Stimulated activated CD8-positive, alpha-beta memory T cell treated with anti-CD3 and anti-CD28 coated beads, Interleukin-2, amount 100 ng/mL, for 48 hours (primary cell): ENCODE data around the gene PICK1.

Experiments used
- DNase-seq, 2 donors: peaks; one replicate each; pipeline ENCODE4 v3.0.0-alpha.2; 2020; ENCODE audit warnings: low read depth in 2 of 2

The PICK1 gene

DNA sequence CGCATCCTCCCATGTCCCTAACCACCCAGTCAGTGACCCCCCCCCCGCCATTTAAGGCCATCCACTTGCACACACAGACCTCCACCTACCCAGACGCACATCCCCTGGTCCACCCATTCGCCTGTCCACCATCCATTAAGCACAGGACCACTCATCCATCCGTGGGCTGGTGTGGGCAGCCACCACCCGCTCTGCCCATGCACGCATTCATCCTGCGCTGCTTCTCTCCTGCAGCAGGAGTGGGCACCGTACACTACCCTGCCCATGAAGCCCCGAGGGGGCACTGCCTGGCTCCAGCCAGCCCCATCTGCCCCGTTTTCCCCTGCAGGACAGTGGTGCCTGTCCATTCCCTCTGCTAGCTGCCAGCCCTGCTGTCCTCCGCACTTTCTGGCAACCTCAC, 30.7 kb downstream of the PICK1 start:
- no peak for DNase-seq

- no peak for DNase-seq
Observed at GRCh38 chr22:38088629-38089473, 31.6 kb downstream of the PICK1 start.

- no peak for DNase-seq
Observed at GRCh38 chr22:38089474-38089851, 32.3 kb downstream of the PICK1 start.

GRCh38 chr22:38097058-38097457, 39.9 kb downstream of the PICK1 start:
- no peak for DNase-seq

- DNase-seq = no peak
Observed at GRCh38 chr22:38097557-38098409, 40.6 kb downstream of the PICK1 start.

DNA sequence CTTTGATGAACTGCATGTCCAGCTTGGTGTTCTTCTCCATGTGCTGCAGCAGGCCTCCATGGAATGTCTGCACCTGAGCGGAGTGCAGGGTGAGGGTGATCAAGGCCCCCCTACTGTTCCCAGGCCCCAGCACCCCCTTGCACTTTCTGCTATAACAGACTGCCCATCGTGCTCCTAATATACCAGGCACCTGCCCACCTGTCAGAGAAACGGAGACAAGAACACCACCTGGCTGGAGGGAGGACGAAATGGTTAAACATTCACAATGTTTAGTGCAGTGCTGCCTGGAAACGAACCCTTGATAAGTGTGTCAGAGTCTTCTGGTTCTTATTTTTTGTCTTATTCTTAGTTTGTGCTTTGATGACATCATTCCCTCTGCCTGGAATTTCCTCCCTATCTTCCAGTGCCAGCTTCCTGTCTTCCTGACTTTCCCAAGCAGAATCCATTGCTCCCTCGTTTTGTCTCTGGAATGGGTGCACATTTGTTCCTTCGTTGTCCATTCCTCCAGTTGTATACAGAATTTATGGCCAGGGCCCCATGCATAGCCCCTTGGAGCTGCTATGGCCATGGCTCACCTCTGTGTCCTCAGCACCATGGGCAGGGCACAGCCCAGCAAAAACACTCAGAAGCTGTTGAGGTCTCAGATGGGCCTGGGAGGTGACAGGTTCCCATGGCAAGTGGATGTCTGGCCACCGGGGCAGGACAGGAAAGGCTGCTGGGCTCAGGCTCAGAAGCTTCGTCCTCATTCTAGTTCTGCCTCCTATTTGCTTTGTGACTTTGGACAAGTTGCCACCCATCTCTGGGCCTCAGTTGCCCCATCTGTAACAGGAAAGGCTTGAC, 41.4 kb downstream of the PICK1 start:
- no peak for DNase-seq

DNA sequence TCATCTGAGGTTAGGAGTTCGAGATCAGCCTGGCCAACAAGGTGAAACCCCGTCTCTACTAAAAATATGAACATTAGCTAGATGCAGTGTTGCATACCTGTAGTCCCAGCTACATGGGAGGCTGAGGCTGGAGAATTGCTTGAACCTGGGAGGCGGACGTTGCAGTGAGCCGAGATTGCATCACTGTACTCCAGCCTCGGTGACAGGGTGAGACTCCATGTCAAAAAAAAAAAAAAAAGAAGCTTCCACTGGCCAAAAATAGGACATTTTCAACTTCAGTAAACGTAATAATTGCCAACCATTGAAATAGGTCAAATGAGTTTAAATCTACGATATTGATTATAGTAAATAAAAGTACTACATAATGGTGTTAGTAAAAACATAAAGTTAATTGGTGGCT, 46.4 kb downstream of the PICK1 start:
- DNase-seq = no peak

DNA sequence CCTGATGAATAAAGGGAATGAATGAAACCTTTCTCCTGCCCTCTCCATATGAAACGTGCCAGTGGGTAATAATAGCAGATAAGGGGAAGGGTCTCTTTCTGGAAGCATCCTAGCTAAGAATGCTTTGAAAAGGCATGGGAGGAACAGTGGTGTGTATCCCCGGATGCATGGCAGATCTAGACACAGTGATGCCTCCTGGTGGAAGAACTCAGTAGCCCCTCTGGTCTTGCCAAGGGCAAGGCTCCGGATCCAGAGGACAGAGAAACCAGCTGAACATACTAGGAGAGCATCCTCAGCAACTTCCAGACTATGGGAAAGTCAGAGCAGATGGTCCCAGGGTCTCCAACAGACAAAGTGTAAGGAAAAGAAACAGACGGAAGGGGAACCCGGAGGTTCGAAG, 46.9 kb downstream of the PICK1 start:
- DNase-seq = no peak

GRCh38 chr22:38106814-38107578, 49.8 kb downstream of the PICK1 start:
- no peak for DNase-seq

DNA sequence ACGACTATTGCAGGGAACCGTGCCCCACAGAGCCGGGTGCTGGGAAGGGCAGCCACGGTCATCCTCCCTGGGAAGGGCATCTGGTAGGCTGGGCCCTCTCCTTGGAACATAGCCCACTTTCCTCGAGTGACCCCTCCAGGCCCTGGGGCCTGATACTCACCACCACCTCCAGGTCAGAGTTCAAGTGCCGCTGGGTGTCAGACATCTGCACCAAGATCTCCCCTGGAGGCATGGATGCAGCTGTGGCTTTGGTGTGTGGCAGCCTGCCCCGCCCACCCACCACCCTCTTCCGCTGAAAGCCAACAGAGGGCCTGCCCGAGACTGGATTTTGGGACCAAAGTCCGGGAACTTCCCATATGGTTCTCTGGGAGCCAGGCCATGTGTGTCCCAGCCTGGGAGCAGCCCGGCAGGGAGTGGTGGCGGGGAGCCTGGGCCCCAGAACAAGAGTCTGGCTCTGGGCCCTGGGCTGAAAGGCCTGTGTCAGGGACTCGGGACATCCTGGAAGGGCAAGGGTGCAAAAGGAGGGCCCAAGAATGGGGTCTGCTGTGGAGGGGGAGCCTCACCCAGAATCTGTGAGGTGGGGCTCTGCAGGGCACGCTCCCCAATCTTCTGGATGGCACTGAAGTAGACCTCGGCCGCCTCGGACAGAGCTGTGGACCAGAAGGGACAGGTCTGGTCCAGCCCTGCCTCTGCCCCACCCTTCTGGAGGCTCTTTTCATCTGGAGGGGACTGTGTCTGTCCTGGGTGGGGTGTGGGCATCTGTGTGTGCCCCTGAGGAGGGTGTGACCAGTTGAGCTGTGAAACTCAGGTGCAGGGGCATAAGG, 50.7 kb downstream of the PICK1 start:
- DNase-seq = no peak

DNA sequence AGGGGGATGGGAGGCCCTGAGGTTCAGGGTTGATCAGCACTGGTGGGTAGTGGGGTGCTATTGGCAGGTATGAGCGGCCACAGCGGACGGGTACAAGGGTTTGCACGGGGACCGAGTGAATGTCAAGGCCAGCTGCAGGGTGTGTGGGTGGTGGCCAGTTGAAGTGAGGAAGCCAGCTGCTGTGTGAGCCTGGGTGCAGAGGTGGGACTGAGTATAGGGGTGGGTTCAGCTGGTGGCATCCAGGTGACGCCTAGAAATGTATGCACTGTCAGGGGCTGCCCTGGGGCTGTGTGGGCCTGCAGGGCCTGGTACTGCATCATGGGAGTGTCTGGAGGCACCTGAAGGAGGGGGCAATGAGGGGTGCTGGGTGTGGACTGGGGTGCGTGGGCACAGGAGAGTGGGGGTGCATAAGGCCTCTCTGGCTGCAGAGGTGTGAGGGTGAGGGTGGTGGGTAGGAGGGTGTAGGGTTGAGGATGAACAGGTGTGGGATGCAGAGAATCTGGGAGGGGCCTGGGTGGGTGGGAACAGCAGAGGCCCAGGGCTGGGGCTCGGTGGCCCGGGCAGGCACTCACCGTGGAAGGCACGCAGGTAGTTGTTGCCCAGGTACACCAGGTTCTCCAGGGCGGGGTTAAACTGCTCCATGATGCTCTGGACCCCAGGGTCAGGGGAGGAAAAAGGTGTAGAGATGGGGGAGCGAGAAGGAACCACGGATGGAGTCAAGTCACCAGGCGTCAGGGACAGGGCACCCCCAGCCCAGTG, 51.5 kb downstream of the PICK1 start:
- no peak for DNase-seq

DNA sequence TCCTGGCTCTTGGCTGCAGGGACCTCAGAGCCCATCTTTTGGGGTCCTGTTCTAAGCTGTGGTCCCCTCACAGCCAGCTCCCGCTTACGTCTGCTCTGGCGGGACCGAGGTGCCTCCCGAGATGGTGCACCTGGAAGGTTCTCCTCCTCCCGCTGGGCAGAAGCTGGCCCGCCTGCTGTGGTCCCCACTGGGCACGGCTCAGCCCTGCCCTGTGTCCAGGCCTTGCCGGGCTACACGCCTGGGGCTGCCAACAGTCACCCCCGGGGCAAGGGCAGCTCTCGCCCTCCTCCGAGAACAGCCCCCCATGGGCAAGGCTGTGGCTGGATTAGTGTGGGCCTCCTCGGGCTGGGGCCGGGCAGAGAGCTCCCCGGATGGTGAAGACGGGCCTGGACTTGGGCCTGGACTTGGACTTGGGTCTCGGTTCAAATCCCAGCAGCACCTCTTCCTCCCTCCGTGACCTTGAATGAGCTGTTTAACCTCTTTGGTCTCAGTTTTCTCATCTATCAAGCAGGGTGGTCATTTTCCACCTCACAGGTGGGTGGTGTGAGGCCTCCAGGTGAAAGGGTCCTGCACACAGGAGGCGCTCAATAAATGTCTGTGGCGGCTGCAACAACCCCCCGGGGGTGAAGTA, 52.3 kb downstream of the PICK1 start:
- DNase-seq = no peak

- DNase-seq = no peak
Observed at GRCh38 chr22:38110008-38110862, 53.0 kb downstream of the PICK1 start, which contains the start of gene BAIAP2L2. Gene BAIAP2L2, minus strand, starts transcription at chr22:38110684. Its CDS starts 159 bp downstream, at chr22:38110525.

DNA sequence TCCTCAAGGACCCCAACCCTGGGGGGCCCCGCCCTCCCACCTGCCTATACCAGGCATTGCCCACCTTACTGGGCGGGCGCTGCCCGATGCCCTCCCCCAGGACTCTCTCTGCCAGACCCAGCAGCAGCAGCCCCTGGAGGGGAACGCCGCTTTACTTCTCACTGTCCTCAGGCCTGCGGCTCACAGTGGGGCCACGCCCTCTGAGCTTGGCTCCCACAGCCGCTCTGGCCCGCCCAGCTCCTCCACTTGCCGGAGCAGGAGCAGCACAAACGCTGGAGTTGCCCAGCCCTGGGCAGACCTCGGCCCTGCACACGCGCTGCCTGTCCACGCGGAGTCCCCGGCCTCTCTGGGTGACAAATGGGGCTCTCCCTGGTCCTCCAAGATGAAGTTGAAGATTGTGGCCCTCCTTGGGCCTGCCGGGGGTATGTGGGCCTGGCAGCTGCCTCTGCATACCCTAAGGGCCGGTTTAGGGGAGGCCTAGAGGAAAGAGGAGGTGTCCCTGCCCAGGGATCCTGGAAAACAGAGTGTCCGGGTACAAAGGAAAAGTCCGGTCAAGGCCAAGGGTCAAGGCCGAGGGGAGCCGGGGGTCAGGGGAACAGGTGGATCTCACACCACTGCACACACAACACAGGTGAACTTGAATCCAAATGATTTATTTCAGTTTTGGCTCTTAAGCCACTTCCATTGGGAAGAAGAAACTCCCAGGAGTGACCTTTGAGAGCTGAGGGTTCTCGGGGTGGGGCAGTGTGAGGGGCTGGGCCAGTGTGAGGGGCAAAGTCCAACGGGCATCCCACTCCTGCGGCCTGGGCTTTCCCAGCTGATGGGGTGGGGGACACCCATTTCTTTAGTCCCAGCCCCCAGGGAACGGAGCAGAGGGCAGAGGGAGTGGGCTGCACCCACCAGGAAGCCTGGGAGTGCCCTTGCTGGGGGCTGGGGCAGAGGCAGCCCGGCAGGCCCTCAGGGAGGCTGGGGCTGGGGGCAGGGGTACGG, 54.0 kb downstream of the PICK1 start:
- no peak for DNase-seq

DNA sequence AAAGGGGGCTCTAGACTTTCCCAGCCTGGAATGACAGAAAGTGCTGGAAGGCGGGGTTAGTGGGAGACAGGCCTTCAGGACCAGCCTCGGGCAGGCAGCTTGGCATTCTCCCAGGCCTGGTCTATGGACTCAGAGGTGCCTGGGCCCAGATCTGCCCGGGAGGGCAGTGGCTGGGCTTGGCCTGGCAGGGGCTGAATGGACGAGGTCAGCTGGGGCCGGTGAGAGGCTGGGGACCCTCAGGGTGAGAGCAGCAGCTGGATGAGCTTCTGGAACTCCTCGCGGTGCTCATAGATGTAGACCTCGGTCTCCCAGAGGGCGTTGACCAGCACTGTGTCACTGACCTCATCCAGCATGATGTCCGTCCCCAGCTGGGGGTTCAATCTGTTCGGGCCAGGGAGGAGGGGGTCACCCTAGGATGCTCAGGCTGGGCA, 54.7 kb downstream of the PICK1 start:
- no peak for DNase-seq

DNA sequence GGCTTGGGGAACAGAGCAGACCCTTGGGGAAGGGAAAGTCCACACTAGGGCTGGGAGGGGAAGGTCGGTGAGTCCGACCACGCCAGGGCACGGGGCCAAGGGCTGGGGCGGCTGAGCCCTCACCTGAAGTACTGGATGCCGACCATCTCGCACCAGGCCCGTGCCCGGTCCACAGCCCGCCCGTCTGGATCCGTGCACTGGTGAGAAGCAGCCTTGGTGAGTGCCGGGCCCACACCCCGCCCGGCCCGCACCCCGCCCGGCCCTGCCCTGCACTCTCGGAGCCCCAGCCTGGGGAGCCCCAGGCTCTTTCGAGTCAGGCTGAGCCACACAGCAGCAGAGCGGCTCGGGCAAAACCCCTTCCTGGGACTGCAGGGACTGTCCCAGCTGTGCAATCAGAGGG, 55.2 kb downstream of the PICK1 start:
- no peak for DNase-seq
